HepG2 (cell line): ENCODE data around the gene TGM5. TPM values are rescaled to one million over a fixed set of nuclear protein-coding genes. Genes with fewer than 3 reads are reported as not detected.
A peak's percentile ranks its signal among the peaks of the same experiment; 100 is the strongest.

Source experiments
- ATAC-seq: fragments of 200-7000 bp; cut with Tn5 transposase; 3 replicates; pipeline ENCODE4 v1.9.1; 2020; ENCODE audit warnings: mild to moderate bottlenecking, moderate library complexity
- BruUV-seq: library from RNA; stranded (reverse); fragments of 400-500 nt; replicated peaks from 2 replicates; lab custom pipeline; 2021; lab: Mats Ljungman, UMichigan
- CTCF ChIA-PET: fragments of 300-600 bp; formaldehyde crosslinking; extraction: SDS; loops from one replicate; lab custom pipeline; 2021; ENCODE audit warnings: low total read pairs, inconsistent platforms, low intra/inter-chr PET ratio; lab: Yijun Ruan, JAX
- POLR2A ChIA-PET: fragments of 350-600 bp; sonication (Branson Sonifier 250); formaldehyde crosslinking; loops from one replicate; lab custom pipeline; 2020; ENCODE audit warnings: antibody characterized with exemption, inconsistent platforms; lab: Yijun Ruan, JAX
- DNase-seq: peaks from one replicate; pipeline ENCODE4 v3.0.0-alpha.2; 2015; ENCODE audit warnings: low spot score
- FAIRE-seq: peaks from 3 replicates; lab custom pipeline; 2011; peaks lifted over from hg19 to GRCh38; lab: Jason Lieb, UNC
- H2AFZ ChIP-seq: one replicate; pipeline ENCODE4 v1.6.1; 2011; ENCODE audit warnings: low read length, inconsistent platforms
- H3K27ac ChIP-seq: fragments of 300-600 bp; 3 replicates; pipeline ENCODE4 v1.8.0; 2011; ENCODE audit warnings: mixed run types, mild to moderate bottlenecking, mixed read lengths, low read length, inconsistent platforms; ENCODE audit not compliant: insufficient read depth; ENCODE audit errors: extremely low read length
- H3K27me3 ChIP-seq, 2 experiments: fragments of 200-600 bp in 1 of 2; 2 replicates in 1 of 2; 3 replicates in 1 of 2; pipeline versions ENCODE4 v1.6.0 to v1.8.0; 2011; ENCODE audit warnings: low read length in 2 of 2, mild to moderate bottlenecking in 2 of 2, moderate library complexity in 2 of 2, inconsistent platforms in 1 of 2; ENCODE audit not compliant: insufficient read depth in 2 of 2, control insufficient read depth in 1 of 2
- H3K36me3 ChIP-seq, 2 experiments: fragments of 200-600 bp in 1 of 2; replicated peaks in 1 of 2; 2 replicates in 1 of 2; 3 replicates in 1 of 2; pipeline versions ENCODE4 v1.5.1 to v1.8.0; 2011; ENCODE audit warnings: low read length in 2 of 2, inconsistent platforms in 1 of 2; ENCODE audit not compliant: insufficient read depth in 2 of 2, control insufficient read depth in 1 of 2
- H3K4me1 ChIP-seq: 2 replicates; pipeline ENCODE4 v1.5.1; 2012; ENCODE audit warnings: low read length, inconsistent platforms; ENCODE audit not compliant: insufficient read depth
- H3K4me2 ChIP-seq: 2 replicates; pipeline ENCODE4 v1.6.0; 2011; ENCODE audit warnings: low read depth, low read length, inconsistent platforms
- H3K4me3 ChIP-seq, 3 experiments: fragments of 200-600 bp in 1 of 3; sonication (generic), shearing (Covaris generic) in 1 of 3; replicated peaks in 1 of 3; 2 replicates each; pipeline ENCODE4 v1.5.1; 2011 to 2016; ENCODE audit warnings: low read length in 3 of 3, inconsistent platforms in 2 of 3, low read depth in 2 of 3, mild to moderate bottlenecking in 2 of 3, control low read depth in 1 of 3, mixed read lengths in 1 of 3; ENCODE audit not compliant: insufficient read depth in 1 of 3
- H3K79me2 ChIP-seq: one replicate; pipeline ENCODE4 v1.6.1; 2011; ENCODE audit warnings: low read length, inconsistent platforms; ENCODE audit not compliant: insufficient read depth
- H3K9ac ChIP-seq: 2 replicates; pipeline ENCODE4 v1.6.0; 2011; ENCODE audit warnings: mild to moderate bottlenecking, low read depth, low read length, inconsistent platforms; ENCODE audit not compliant: insufficient read depth
- H3K9me3 ChIP-seq: 2 replicates; pipeline ENCODE4 v1.5.1; 2012; ENCODE audit warnings: mild to moderate bottlenecking, low read length
- H4K20me1 ChIP-seq: 2 replicates; pipeline ENCODE4 v1.6.0; 2011; ENCODE audit warnings: inconsistent platforms, mild to moderate bottlenecking, low read length, moderate library complexity; ENCODE audit not compliant: insufficient read depth
- DNMT1 ChIP-seq: sonication (generic); formaldehyde crosslinking; IDR thresholded peaks from 2 replicates; pipeline ENCODE4 v1.5.1; 2020; ENCODE audit warnings: mild to moderate bottlenecking, missing genetic modification reagents
- FOXC1 ChIP-seq: sonication (generic); formaldehyde crosslinking; IDR thresholded peaks from 2 replicates; pipeline ENCODE4 v1.8.0; 2022; ENCODE audit warnings: mild to moderate bottlenecking, missing genetic modification reagents, borderline replicate concordance
- KDM3A ChIP-seq: IDR thresholded peaks from 2 replicates; pipeline ENCODE4 v1.6.1; 2018; ENCODE audit warnings: low read depth, missing compliant biosample characterization
- MEIS2 ChIP-seq: sonication (generic); formaldehyde crosslinking; IDR thresholded peaks from 2 replicates; pipeline ENCODE4 v1.9.0; 2021; ENCODE audit warnings: mild to moderate bottlenecking, missing genetic modification reagents
- NFRKB ChIP-seq: fragments of 450-650 bp; IDR thresholded peaks from 2 replicates; pipeline ENCODE4 v1.6.1; 2017
- PATZ1 ChIP-seq: sonication (generic); formaldehyde crosslinking; IDR thresholded peaks from 2 replicates; pipeline ENCODE4 v1.4.0; 2020; ENCODE audit warnings: missing genetic modification reagents
- SOX13 ChIP-seq, 3 experiments: fragments of 450-650 bp in 1 of 3; sonication (generic) in 1 of 3; formaldehyde crosslinking in 1 of 3; IDR thresholded peaks in 2 of 3; conservative IDR thresholded peaks in 1 of 3; 2 replicates each; pipeline versions ENCODE4 v1.5.0 to v1.6.1; 2016 to 2020; ENCODE audit warnings: antibody characterized with exemption in 1 of 3, mild to moderate bottlenecking in 1 of 3, missing compliant biosample characterization in 1 of 3, missing genetic modification reagents in 1 of 3, moderate library complexity in 1 of 3
- SYNCRIP ChIP-seq: fragments of 200-400 bp; formaldehyde crosslinking; IDR thresholded peaks from 2 replicates; pipeline ENCODE4 v1.6.1; 2018; ENCODE audit warnings: mild to moderate bottlenecking, low read depth, low read length; ENCODE audit not compliant: insufficient read depth
- ZNF101 ChIP-seq: sonication (generic); formaldehyde crosslinking; IDR thresholded peaks from 2 replicates; pipeline ENCODE4 v1.4.0; 2020; ENCODE audit warnings: mild to moderate bottlenecking, low read depth, missing genetic modification reagents, borderline replicate concordance
- ZNF333 ChIP-seq: sonication (generic); formaldehyde crosslinking; IDR thresholded peaks from 2 replicates; pipeline ENCODE4 v1.4.0; 2020; ENCODE audit warnings: mild to moderate bottlenecking, missing genetic modification reagents, borderline replicate concordance
- ZNF615 ChIP-seq: sonication (generic); formaldehyde crosslinking; IDR thresholded peaks from 2 replicates; pipeline ENCODE4 v1.5.0; 2020; ENCODE audit warnings: mild to moderate bottlenecking, missing genetic modification reagents, borderline replicate concordance
- ZNF839 ChIP-seq: sonication (generic); formaldehyde crosslinking; IDR thresholded peaks from 2 replicates; pipeline ENCODE4 v1.4.0; 2020; ENCODE audit warnings: missing genetic modification reagents, mild to moderate bottlenecking, borderline replicate concordance
- ZNF850 ChIP-seq: sonication (generic); formaldehyde crosslinking; conservative IDR thresholded peaks from 2 replicates; pipeline ENCODE4 v1.9.0; 2021; ENCODE audit warnings: mild to moderate bottlenecking, missing genetic modification reagents
- ZNF879 ChIP-seq: sonication (generic); formaldehyde crosslinking; IDR thresholded peaks from 2 replicates; pipeline ENCODE4 v1.8.1; 2023; ENCODE audit warnings: missing genetic modification reagents
- WGBS: methylation state at CpG from one replicate; pipeline ENCODE4 v1.1.6; 2017; ENCODE audit warnings: low lambda C conversion rate; 5-methylcytosine and 5-hydroxymethylcytosine counted together
- in situ Hi-C: cut with HindIII; loops from 2 replicates; pipeline ENCODE4 v1.10.0; 2017; ENCODE audit warnings: low pct_unique_long_range_greater_than_20kb; ENCODE audit not compliant: extremely low pct_ligation_motif_present
- intact Hi-C: fragments of 100-400 bp; cut with micrococcal nuclease; formaldehyde crosslinking; loops from one replicate; pipeline ENCODE4 v1.10.0; 2022; ENCODE audit not compliant: unreplicated experiment
- polyA plus RNA-seq, 8 experiments: library from polyadenylated mRNA; depleted of rRNA in 3 of 8; stranded (reverse) in 7 of 8; unstranded in 1 of 8; fragments of >200 nt; fragmentation: Illumina TruSeq in 4 of 8; extraction: Trizol in 4 of 8; gene quantifications; 2 replicates each; pipeline versions ENCODE4 v1.2.1 to v1.2.3, GENCODE V29; 2011 to 2016; ENCODE audit warnings: low read depth in 4 of 8, missing spikeins in 1 of 8, mixed read lengths in 1 of 8; ENCODE audit not compliant: insufficient read depth in 1 of 8
- total RNA-seq, 5 experiments: library from RNA; depleted of rRNA; stranded (reverse); fragments of >200 nt; fragmentation: Illumina TruSeq; extraction: Trizol; gene quantifications; 2 replicates each; pipeline ENCODE4 v1.2.3, GENCODE V29; 2016; ENCODE audit warnings: low read depth in 1 of 5
- TF ChIP-seq, protein P1 (sequence below): sonication (generic); formaldehyde crosslinking; conservative IDR thresholded peaks from 2 replicates; pipeline ENCODE4 v1.4.0; 2020; ENCODE audit warnings: missing genetic modification reagents

Gene TGM5
- total and polyA plus RNA-seq, 2 of the 13 experiments (the other 11 are each of a cell fraction or from before 2014, with no cell fraction given), result 0.18 to 0.65 TPM

GRCh38 chr15:43210807-43211206 is 55.9 kb downstream of the TGM5 start:
- 14% methylated on average over 9 of the region's 9 CpGs for WGBS
- no peak overlapping the region for H3K9ac ChIP-seq
- DNase-seq, result no peak
- no peak overlapping the region for H3K4me3 ChIP-seq
- no peak for FAIRE-seq
- peaks cover 1 to 61% of the 10 kb centered on the region in 2 experiments; a peak in 3 of 5 replicates for H3K27me3 ChIP-seq
- intact Hi-C loops (no loop called here), in situ Hi-C loops (loop anchor here (25.0 kb wide), 1 partner anchor 499 kb away; no protein-coding TSS in a partner anchor)
- H4K20me1 ChIP-seq, result no peaks in the 10 kb centered on the region
- H3K9me3 ChIP-seq, result no peaks in the 10 kb centered on the region
- H3K4me1 ChIP-seq, result no peaks in the 10 kb centered on the region
- no peak overlapping the region for H2AFZ ChIP-seq
- TF ChIP-seq DNMT1 (CRISPR knock-in tag) (no peak), ZNF839 (CRISPR knock-in tag) (no peak), MEIS2 (CRISPR knock-in tag) (no peak), FOXC1 (CRISPR knock-in tag) (no peak), SYNCRIP (no peak), NFRKB (no peak), ZNF615 (no peak)
- no TSS peak for BruUV-seq
- no peaks in the 10 kb centered on the region for H3K79me2 ChIP-seq
- H3K4me2 ChIP-seq, result no peak overlapping the region
- ATAC-seq, result peak; percentile 15
- no peaks in the 10 kb centered on the region for H3K36me3 ChIP-seq
- no peak overlapping the region for H3K27ac ChIP-seq
- POLR2A ChIA-PET, result no interaction called here
- CTCF ChIA-PET, result interaction anchor here (1.8 kb wide), 1 partner anchor 75 kb away, joined by 11 read pairs; no protein-coding TSS in a partner anchor

- H3K79me2 ChIP-seq, result no peaks in the 10 kb centered on the region
- ChIA-PET POLR2A (no interaction called here), CTCF (interaction anchor here (1.8 kb wide), 1 partner anchor 75 kb away, joined by 11 read pairs; no protein-coding TSS in a partner anchor)
- no peak overlapping the region for H2AFZ ChIP-seq
- whole genome bisulfite sequencing, result 23% methylated on average over 15 of the region's 15 CpGs
- BruUV-seq, result no TSS peak
- no peaks in the 10 kb centered on the region for H4K20me1 ChIP-seq
- no peak overlapping the region for H3K9ac ChIP-seq
- ATAC-seq (no peak), FAIRE-seq (no peak), DNase-seq (no peak)
- no peak overlapping the region for H3K4me3 ChIP-seq
- H3K36me3 ChIP-seq, result no peaks in the 10 kb centered on the region
- H3K27ac ChIP-seq, result no peak overlapping the region
- no peaks in the 10 kb centered on the region for H3K9me3 ChIP-seq
- intact Hi-C loops (no loop called here), in situ Hi-C loops (loop anchor here (25.0 kb wide), 1 partner anchor 498 kb away; no protein-coding TSS in a partner anchor)
- no peaks in the 10 kb centered on the region for H3K4me1 ChIP-seq
- H3K4me2 ChIP-seq, result no peak overlapping the region
- peaks cover 1 to 61% of the 10 kb centered on the region in 2 experiments; a peak in 3 of 5 replicates for H3K27me3 ChIP-seq
- TF ChIP-seq ZNF850 (no peak), KDM3A (CRISPR knock-in tag) (no peak), ZNF101 (no peak), ZNF879 (CRISPR knock-in tag) (no peak), ZNF333 (CRISPR knock-in tag) (no peak), PATZ1 (CRISPR knock-in tag) (no peak), SOX13 (IDR thresholded peaks at IDR 0.05) (no peak), SOX13 (CRISPR knock-in tag; conservative IDR thresholded peaks at IDR 0.05 in 1 of 2, IDR thresholded peaks at IDR 0.05 in 1 of 2) (no peak)
- TF ChIP-seq, protein P1, sequence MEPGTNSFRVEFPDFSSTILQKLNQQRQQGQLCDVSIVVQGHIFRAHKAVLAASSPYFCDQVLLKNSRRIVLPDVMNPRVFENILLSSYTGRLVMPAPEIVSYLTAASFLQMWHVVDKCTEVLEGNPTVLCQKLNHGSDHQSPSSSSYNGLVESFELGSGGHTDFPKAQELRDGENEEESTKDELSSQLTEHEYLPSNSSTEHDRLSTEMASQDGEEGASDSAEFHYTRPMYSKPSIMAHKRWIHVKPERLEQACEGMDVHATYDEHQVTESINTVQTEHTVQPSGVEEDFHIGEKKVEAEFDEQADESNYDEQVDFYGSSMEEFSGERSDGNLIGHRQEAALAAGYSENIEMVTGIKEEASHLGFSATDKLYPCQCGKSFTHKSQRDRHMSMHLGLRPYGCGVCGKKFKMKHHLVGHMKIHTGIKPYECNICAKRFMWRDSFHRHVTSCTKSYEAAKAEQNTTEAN (CRISPR knock-in tag), result no peak
Measured at GRCh38 chr15:43210172-43210745, 56.5 kb downstream of the TGM5 start.
